Measurements from ENCODE around the gene SNAPC4.

SNAPC4 gene, protein sequence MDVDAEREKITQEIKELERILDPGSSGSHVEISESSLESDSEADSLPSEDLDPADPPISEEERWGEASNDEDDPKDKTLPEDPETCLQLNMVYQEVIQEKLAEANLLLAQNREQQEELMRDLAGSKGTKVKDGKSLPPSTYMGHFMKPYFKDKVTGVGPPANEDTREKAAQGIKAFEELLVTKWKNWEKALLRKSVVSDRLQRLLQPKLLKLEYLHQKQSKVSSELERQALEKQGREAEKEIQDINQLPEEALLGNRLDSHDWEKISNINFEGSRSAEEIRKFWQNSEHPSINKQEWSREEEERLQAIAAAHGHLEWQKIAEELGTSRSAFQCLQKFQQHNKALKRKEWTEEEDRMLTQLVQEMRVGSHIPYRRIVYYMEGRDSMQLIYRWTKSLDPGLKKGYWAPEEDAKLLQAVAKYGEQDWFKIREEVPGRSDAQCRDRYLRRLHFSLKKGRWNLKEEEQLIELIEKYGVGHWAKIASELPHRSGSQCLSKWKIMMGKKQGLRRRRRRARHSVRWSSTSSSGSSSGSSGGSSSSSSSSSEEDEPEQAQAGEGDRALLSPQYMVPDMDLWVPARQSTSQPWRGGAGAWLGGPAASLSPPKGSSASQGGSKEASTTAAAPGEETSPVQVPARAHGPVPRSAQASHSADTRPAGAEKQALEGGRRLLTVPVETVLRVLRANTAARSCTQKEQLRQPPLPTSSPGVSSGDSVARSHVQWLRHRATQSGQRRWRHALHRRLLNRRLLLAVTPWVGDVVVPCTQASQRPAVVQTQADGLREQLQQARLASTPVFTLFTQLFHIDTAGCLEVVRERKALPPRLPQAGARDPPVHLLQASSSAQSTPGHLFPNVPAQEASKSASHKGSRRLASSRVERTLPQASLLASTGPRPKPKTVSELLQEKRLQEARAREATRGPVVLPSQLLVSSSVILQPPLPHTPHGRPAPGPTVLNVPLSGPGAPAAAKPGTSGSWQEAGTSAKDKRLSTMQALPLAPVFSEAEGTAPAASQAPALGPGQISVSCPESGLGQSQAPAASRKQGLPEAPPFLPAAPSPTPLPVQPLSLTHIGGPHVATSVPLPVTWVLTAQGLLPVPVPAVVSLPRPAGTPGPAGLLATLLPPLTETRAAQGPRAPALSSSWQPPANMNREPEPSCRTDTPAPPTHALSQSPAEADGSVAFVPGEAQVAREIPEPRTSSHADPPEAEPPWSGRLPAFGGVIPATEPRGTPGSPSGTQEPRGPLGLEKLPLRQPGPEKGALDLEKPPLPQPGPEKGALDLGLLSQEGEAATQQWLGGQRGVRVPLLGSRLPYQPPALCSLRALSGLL (N-terminal part only)

DNA sequence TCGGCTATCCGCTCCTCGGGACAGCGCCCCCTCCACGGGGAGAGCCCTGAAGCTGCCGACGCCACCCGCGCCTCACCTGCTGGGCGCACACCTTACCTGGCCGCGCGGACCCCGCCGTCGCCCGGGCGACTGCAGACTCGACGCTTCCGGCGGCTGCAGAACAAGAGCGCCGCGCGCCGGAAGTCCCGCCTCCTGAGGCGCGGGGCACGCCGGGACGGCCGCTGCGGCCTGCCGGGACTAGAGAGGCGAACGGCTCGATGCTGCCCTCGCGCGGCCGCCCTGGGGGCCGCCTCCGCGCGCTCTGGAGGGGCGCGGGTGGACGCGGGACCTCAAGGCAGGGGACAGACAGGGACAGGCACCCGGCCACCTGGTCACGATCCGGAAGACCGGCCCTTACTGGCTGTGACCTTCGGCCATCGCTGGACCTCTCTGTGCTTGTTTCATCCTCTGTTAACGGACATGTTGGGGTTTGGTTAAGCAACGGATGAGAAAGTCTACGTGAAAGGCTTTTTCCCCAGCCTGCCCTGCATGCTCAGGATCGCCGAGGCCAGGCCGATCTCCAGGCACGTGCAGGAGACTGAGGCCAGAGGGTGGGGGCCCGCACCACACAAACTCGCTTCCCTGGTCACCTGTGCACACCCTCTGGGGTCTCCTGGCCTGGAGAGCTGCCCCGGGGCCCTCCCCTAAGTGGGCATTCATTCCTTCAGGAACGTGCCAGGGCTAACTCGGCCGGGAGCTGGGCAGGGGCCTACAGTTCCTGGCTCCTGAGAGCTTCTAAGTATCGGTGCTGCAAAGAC is at the start of gene SNAPC4:
Gene SNAPC4 (minus strand): TSS at position 133 of the 797 bp plus-strand sequence. CDS start 1,742 bp downstream, outside the sequence.
- DNase-seq (ENCODE audit: low spot score) = peak; percentile 99

DNA sequence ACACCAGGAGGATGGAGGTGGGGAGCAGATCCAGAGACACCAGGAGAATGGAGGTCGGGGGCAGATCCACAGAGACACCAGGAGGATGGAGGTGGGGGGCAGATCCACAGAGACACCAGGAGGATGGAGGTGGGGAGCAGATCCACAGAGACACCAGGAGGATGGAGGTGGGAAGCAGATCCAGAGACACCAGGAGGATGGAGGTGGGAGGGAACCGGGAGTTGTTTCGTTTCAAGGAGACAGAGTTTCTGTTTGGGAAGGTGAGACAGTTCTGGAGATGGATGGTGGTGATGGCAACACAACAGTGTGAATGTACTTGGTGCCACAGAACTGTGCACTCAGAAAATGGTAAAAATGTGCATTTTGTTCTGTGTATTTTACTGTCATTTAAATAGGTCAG is 48.7 kb upstream of the SNAPC4 start:
- DNase-seq (ENCODE audit: low spot score) = no peak

DNA sequence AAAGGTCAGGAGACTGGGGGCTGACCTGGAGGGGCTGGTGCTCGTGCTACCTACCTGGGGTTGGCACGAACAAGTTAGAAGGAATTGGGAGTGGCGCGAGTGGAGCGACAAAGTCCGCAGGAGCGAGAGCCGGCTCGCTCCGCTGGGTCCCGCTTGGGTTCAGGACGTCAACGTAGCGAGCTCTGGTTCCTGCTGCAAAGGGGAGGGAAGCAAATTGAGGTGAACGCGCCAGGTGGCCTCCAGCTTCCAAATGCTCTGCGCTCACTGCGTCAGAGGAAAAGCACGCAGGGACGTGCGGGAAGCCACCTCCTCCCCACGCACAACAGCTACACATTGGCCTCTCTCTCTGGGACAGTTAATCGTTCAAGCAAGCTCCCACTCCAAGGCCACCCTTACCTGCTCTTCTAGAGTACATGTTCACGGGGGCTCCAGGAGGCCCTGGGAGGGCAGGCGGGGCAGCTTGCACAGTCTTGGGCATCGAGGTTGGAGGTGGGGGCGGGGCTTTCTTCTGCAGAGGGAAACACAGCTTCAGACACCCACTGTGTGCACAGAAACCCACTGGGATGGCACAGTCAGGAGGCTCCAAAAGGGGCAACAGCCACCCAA is 47.3 kb upstream of the SNAPC4 start:
- DNase-seq (ENCODE audit: low spot score) = no peak

DNA sequence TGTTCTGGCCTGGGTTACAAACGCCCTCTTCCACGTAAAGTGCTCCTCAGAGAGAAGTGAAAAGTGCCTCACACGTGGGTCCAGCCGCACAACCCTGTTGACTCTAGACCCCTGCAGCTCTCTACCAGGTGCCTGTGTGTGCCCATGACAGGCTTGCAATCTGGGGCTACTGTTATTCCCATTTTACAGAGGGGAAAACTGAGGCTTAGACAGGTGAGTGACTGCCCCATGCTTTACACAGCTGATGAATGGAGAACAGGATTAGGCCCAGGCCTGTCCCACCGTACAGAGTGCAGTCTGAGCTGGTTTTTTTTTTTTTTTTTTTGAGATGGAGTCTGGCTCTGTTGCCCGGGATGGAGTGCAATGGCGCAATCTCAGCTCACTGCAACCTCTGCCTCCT is 45.8 kb upstream of the SNAPC4 start:
- no peak for DNase-seq (ENCODE audit: low spot score)

DNA sequence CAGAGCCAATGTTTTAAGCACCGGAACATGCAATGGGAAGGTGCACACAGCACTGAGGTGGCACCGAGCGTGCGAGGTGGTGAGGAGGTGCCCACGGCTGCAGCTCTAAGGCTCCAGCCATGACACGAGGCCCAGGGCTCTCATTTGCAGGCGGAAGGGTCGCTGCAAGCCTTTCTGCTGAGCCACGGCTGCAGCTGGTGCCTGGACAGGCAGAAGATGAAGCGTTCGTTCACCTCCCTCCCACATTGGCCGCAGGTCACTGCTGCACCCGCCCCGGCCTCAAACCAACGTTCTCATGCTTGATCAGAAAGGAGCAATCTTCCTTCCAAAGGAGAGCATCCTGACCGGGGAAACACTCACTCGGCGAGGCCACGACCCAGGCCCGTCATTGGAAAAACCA is 44.1 kb upstream of the SNAPC4 start:
- DNase-seq (ENCODE audit: low spot score) = no peak

DNA sequence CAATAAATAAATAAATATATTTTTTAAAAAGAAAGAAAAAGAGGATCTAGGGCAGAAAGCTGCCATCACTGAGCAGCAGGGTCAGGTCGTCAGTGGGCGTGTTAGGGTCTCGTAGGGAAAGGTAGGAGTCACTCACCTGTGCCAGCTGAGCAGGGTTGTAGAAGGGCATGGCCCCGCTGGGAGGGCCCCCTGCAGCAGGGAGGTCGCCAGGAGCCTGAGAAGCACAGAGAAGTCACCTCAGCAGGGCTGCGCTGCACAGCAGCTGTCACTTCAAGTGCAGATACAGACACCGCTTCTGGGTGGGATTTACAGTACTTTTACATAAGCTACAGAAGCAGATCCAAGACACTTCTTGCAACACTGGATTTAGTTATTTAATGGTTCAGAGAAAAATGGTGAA is 43.7 kb upstream of the SNAPC4 start:
- no peak for DNase-seq (ENCODE audit: low spot score)

DNA sequence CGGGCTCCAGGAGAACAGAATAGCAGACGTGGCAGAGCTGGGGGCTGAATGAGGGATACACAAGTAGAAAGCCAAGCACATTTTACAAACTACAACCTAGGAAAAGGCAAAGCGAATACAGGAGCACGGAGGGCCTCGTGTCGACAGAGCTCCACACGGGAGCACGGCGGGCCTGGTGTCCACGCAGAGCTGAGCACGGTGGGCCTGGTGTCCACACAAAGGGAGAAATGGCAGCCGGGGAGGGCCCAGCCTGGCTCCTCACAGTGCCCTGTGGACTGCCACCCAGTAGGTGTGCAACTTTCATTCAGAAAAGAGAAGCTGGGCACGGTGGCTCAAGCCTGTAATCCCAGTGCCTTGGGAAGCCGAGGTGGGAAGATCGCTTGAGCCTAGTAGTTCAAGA is 43.1 kb upstream of the SNAPC4 start:
- DNase-seq (ENCODE audit: low spot score) = no peak

DNA sequence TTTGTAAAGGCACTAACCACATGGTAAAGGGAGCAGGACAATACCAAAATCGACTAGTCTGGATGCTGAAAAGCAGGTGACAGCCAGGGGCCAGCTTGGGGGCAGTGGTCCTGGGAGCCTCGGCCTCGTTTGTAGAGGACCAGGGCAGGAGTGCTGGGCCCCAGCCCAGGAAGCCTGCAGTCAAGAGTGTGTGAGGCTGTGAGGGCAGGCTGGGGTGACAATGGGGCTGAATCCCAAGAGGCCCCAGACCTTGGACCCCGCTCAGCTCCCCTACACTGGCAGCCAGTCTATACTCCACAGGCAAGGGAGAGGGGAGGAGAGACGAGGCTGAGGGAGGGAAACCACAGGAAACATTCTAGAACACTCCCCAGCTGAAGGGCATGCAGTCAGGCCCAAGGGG is 42.3 kb upstream of the SNAPC4 start:
- DNase-seq (ENCODE audit: low spot score) = no peak

DNA sequence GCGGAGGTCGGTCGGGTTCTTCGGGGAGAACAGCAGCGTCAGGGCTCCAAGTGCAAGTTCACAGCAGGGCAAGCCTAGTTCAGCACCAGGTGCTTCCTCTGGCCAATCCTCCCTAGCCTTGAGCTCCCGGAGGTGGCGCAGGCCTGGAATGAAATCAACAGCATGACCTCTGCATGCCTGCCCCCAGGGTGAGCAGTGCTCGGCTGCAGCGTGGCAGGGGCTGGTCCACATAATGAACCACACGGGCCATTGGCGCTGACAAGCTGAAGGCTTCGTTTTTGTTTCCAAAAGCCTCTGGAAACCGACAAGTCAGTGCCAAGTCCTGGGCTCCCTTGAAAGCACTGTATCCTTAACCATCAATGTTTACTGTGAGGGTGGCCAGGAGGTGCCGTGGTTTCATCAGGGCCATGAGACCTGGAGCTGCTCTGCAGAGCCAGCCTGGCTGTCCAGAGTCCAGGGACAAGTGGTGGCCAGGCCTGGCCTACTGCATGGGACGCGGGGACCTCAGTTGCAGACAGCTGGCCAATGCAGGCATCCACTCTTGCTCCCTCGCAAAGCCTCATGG is 41.8 kb upstream of the SNAPC4 start:
- no peak for DNase-seq (ENCODE audit: low spot score)

DNA sequence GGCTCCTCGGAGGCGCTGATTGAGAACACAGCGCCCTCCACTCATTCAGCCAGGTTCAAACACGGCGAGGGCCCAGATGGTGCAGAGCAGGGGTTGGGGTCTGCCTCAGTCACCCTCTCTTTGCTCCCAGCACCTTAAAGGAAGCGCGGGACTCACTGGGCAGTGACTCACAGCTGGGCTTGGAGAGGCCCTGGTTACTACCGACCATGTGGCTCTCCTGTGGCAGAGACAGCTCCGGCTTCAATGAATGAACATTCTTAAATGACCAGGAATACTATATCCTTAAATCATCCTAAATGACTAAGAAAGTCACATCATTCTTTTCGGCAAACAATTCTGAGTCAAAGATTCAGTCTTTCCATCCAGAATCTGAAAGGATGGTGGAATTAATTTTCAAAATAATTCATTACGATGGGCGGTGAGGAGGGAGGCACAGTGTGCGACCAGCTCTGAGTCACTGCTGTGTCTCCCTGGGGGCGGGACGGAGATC is 41.3 kb upstream of the SNAPC4 start:
- no peak for DNase-seq (ENCODE audit: low spot score)

DNA sequence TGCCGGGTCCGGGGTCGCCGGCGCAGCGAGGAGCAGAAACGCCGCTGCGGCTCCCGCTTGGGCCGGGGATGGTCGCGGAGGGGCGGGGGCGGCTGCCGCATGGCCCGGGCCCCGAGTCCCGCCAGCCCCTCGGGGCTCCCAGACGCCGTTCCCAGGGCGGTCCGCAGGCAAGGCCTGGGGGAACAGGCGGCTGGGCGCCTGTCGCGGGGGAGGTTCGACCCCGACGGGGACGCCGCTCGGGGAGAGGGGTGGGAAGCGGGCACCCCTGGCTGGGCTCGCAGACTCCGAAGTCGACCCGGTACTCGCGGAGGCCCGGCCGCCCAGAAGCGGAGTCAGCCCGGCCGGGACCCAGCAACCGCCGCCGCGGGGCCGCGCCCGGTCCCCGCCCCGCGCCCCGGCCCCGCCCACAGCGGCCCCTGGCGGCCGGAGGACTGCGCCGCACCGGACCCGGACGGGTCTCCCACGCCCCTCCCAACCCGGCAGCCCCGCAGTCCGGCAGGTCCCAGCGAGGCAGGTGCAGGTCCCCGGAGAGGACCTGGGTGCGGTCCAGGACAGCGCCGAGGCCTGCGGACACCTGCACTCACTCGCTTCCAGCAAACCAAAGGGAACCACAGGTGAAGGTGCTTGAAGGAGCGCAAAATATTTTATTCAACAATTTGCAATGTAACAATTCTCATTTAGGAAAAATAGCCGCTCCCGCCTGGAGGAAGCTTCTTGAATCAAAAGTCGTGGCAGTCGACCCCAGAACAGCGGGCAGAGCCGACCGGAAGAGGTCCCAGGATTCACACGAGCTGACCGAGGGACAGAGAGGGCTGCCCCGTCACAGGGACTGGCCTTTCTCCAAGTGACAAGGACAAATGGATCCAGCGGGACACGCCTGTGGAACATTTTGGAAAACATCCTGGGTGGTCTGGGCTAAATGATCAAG is 39.8 kb upstream of the SNAPC4 start, which contains the start of gene INPP5E:
Gene INPP5E (minus strand): TSS at position 365 of the 928 bp plus-strand sequence. CDS start 426 bp downstream, outside the sequence.
- DNase-seq (ENCODE audit: low spot score) = peak; percentile 99

DNA sequence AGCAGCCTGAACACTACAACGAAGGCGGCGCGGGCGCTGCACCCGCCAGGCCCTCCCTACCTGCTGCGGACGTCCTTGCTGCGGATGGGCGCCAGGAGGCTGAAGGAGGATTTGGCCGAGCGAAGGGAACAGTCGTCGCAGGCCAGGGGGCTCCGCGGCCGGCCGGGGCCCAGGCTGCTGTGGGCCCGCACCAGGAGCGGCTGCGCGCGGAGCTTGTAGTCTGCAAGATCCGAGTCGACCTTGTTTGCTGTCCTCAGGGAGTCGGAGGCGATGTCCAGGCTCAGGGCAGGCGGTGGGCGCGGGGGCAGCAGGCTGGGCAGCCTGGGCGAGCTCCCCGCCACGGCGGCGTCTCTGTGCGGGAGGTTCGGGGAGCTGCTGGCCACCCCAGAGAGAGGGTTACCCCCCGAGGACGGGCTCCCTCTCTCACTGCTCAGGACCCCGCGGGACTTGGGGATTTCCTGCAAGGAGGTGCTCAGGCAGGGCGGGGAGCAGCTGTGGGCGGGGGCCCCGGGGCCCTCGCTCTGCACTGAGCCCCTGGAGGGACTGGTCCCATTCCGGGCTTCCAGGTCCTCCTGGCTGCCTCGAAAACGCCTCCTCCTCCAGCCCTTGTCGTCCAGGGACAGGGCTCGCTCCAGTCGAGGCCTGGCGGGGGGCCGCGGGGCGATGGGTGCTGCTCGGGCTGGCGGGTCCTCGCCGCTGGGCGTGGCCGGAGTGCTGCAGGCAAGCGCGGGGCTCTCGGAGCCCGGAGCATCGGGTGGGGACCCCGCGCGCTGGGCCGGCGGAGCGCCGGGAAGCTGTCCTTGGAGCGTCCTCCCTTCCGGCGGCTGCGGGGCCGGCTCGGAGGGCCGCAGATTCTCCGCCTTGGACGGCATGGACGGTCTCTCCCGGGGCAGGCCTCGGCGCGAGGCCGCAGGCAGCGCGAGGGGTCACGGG is 38.8 kb upstream of the SNAPC4 start:
- peak; percentile 79 for DNase-seq (ENCODE audit: low spot score)

DNA sequence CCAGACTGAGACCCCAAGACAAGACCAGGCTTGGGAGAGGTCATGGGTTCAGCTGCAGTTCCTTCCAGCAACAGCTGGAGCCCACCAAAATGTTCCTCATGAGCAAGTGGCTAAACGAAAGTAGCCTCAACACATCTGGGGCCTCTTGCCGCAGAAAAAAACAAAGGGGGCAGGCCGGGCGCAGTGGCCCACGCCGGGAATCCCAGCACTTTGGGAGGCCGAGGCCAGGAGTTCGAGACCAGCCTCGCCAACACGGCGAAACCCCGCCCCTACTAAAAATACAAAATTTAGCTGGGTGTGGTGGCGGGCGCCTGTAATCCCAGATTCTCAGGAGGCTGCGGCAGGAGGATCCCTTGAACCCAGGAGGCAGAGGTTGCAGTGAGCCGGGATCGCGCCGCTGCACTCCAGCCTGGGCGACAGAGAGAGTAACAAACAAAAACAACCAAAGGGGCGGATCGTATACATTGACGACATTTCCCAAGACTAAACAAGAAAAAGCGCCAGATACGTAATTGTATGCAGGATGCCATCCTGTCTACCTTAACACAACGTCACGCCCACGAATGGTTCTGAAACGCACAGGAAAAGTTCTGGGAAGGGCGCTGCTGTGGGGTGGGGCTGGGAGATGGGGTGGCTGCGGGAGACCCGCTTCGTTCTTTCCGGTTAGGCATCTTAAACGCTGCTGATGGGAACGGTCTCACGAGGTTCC is 38.0 kb upstream of the SNAPC4 start:
- no peak for DNase-seq (ENCODE audit: low spot score)

DNA sequence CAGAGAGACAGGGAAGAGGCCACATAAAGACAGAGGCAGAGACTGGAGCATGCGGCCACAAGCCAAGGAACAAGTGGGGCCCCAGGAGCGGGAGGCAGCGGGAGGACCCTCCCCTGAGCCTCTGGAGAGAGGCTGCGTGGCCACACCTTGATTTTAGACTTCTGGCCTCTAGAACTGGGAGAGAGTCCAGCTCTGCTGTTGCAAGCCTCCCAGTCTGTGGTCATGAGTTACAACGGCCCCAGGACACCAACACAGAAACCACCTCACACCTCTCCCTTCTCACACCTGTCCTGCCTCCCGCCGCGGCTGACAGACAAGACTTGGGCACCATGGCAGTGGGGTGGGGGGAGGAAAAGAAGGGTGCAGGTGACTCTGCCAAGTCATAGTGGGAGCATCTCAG is 37.5 kb upstream of the SNAPC4 start:
- no peak for DNase-seq (ENCODE audit: low spot score)

DNA sequence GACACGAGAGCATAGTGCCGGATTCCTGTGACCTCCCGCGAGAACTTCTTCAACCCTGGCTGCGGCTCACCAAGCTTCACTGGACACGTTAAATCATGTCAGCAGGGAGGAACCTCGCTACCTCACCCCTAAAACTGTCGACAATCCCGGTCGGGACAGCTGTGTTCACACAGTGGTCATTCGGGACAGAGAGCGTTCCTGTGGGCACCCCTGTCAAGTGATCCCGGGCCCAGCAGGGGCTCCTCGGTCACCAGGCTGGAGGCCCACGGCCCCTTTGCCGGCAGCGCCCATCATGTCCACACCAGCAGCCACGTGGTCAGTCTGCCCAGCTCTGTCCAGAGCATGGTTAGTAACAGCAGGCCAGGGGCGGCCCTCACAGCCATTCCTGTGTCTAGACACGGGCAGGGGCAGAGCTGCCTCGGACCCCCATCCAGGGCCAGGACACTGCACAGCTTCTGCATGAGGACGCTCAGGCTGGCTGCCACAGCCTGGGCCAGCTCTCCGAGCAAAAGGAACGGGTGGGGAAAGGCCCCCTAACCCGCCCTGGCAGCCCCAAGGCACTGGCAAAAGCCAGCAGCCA is 36.2 kb upstream of the SNAPC4 start:
- no peak for DNase-seq (ENCODE audit: low spot score)

DNA sequence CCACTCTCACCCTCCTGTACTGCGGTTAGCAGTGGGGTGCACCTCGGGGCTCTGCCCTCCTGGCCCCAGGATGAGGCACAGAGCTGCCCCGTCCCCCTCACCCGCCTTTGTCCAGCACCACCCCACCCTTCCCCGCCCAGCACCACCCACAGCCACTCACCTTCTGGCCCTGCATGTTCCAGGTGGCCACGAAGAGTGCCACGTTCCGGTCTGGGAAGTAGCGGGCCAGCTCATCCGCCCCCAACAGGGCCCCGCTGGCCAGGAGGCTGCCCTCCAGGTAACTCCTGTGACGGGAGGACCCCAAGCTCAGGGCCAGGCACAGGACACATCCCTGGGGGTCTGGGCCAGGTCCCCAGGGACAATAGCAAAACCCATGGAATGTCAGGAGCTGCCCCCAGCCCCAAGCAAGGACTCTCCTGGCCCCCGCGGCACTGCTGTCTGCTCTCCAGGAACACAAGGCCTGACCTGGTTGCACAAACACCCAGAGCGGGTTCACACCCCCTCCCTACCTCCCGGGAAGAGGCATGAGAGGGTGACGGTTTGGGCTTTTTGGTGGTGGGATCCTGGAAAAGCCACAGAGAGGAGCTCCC is 34.7 kb upstream of the SNAPC4 start:
- DNase-seq (ENCODE audit: low spot score) = no peak
